HG03280 (cell line): ENCODE measurements around the gene DTNBP1.

ENCODE experiments used
- ATAC-seq: cut with Tn5 transposase; IDR thresholded peaks from one replicate; pipeline ENCODE4 v1.9.1; 2021; ENCODE audit warnings: mild to moderate bottlenecking, moderate library complexity; ENCODE audit not compliant: unreplicated experiment

DTNBP1 gene, protein sequence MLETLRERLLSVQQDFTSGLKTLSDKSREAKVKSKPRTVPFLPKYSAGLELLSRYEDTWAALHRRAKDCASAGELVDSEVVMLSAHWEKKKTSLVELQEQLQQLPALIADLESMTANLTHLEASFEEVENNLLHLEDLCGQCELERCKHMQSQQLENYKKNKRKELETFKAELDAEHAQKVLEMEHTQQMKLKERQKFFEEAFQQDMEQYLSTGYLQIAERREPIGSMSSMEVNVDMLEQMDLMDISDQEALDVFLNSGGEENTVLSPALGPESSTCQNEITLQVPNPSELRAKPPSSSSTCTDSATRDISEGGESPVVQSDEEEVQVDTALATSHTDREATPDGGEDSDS

DNA sequence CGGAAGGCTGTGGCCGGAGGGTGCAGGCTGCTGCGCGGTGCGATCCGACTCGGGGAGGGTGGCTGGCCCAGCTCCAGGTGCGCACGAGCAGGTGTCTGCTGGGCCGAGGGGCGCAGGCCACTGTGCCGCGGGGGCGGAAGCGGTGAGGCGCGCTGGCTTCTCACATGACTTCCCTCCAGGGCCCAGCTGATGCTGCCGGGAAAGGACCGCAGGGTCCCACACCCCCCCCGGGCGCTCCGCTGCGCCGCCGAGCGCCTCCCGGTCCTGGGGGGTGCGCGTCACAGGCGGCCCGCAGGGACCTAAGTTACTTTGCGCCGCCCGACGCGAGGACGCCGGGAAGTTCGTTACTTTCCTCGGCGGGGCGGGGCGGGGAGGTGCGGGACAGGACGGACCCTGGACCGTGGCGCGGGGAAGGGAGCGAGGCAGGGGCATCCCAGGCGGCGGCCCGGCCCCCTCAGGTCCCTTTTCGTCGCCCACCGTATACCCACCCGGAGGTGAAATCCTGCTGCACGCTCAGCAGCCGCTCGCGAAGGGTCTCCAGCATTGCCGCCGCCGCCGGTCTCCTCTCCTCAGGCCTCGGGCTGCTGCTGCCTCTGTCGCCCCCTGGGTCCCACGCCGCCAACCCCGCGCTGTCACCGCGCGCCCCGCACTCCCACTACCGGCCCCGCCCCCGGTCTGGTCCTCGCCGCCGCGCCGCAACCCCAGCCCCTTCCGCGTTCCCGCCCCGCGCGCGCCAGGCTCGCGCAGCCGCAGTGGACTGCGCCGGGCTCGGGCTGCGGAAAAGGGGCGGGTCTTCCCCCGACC, at the start of gene DTNBP1:
TSS of gene DTNBP1 (minus strand) at position 703 of the 804 bp plus-strand sequence. CDS start at position 544, 159 bp downstream.
- peak; percentile 73 for ATAC-seq

DNA sequence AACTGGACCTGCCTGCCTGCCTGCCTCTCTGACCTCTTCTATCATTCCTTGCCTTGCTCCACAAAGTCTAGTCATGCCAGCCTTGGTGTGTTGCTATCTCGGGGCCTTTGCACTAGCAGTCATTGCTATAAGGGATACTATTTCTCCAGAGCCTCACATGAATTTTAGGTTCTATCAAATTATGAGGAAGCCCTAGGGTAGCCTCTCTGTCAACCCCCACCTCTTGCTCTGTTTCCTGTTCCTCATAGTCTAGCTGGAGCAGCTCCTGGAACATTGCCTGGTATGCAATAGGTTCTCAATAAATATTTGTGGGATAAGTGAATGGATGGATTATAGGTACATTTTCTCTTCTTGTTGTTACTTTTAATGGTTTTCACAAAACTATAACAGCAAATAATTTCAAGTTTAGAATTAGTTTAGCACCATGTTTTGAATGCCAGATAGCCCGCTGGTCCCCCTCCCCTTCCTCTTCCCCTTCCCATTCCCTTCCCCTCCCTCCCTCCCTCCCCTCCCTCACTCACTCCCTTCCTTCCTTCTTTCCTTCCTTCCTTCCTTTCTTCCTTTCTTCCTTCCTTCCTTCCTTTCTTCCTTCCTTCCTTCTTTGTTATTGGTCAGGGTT, 46.9 kb upstream of the DTNBP1 start:
- ATAC-seq = no peak

DNA sequence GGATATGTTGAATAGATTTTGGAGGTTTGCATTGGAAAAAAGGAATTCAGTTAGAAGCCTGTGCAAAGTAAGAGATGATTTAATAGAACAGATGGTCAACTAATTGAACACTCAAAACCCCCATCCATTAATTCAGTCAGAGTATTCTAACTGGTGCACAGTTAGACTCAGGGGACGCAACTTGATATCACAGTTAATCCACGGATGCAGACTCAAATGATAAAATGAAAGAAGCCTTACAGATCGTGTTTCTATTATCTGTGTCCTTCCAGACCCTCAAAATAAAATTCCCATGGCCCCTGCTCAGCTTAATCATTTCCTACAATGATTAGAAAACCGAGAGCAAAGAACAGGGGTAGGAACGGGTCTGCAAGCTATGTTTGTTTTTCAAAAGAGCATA, 45.4 kb upstream of the DTNBP1 start:
- ATAC-seq = no peak

DNA sequence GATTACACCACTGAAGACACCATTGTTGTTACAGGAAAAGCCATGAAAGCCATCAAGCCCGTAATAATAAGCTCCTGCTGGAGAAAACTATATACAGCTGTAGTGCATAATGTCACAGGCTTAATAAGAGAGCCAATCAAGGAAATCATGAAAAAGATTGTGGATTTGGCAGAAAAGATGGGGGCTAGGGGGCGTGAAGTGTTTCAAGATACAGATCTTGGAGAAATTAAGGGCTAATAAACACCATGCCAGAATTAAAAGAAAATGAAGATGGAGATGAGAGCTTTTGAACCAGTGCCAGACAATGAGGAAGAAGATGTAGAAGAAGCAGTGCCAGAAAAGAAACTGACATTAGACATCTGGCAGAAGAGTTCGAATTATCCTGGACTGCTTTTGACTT, 43.2 kb upstream of the DTNBP1 start:
- ATAC-seq = no peak

DNA sequence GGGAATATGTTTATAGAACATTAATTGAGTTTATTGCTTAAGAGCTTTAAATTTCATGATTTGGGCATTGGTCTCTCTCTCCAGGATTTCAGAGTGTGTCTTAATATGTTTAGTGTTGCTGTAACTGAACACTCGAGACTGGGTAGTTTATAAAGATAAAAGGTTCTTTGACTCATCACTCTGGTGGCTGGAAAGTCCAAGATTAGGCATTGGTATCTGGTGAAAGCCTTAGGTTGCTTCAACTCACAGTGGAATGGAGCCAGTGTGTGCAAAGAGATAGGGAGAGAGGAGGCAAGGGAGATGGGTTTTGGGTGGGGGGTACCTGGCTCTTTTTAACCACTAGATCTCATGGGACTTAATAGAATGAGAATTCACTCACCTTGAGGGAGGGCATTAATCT, 35.6 kb upstream of the DTNBP1 start:
- no peak for ATAC-seq

DNA sequence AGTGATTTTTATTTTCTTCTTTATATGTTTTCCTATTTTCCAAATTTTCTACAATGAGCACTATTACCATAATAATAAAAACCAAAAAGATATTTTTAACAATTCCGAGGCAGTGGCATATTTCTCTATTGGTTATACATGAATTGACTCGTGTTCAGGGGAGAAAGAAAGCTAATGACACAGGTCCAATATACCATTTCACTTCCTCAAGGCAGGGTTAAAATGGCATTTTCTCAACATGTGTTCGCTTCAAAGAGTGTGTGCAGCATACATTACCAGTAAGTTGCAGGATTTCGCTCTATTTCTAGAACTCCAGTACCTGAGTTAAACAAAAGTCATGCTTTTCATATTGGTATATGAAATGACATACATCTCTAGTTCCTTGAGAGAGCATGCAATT, 35.1 kb upstream of the DTNBP1 start:
- ATAC-seq = no peak

DNA sequence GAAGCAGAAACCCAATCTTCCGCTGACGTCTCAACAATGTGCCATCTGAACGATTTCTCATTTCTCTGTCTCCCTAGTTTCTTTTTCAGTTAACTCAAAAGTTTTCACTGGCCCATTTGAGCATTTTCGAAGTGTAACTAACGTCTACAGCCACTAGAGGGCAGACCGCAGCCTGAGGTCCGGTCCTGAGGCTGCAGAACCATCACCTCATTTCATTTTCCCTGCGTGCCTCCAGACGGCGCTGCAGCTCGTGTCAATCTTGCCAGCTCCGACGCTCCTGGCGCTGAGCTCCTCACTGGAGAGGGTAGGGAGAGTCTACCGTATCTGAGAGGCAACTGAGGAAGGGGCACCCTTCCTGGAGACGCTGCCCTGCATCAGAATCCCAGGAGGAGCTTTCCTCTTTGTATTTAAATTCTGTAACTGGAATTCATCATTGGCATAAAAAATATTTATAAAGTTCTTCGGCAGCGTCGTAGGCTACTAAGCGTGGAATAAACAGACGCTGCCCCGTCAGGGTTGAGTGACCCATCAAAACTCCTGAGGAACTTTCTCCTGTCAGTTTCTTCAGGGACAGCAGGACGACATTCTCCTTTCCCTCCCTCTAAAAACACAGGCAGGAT, 28.5 kb upstream of the DTNBP1 start:
- peak; percentile 95 for ATAC-seq

DNA sequence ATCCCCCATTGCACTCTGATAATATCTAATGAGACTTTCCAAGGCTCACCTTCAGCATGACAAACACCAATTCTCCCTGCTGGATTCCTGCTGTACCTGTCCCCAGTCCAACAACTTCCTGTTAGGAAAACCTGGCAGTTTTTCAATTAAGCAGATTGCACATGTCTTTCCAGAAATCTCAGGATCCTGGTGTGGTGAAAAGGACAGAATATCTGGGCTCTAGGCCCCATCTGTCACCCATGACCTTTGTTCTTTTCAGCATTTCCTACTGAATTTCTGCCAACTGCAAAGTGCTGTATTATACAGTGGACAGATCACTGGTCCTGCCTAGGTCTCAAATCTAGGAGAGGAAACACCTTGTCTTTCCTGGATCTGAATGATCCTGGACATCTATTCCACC, 27.7 kb upstream of the DTNBP1 start:
- no peak for ATAC-seq

DNA sequence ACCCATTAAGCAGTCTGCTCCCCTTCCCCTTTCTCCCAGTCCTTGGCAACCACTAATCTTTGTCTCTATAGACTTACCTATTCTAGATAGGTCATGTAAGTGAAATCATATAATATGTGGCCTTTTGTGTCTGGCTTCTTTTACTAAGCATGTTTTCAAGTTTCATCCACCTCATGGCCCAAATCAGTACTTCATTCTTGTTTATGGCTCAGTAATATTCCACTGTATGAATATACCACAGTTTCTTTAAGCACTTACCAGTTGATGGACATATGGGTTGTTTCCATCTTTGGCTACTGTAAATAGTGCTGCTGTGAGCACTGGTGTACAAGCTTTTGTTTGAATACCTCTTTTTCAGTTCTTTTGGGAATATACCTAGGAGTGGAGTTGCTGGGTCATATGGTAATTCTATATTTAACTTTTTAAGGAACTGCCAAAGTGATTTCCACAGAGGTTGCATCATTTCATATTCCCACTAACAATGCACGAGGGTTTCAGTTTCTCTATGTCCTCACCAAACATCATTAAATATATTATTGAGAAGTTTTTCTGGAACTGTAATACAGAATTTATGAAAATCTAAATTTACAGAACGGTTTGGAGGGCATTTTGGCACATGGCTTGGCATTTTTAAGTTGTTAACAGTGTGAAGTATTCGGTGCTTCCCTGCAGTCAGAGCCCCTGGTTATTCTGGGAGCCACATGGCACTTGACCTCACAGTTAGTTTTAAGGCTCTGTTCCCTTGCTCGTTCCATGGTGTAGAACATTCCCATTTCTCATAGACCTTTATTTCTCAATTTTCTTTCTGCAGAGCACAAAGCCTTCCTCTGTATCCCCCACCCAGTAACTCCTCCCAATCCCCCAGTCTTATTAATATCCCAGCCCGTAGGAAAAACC, 27.0 kb upstream of the DTNBP1 start:
- no peak for ATAC-seq

DNA sequence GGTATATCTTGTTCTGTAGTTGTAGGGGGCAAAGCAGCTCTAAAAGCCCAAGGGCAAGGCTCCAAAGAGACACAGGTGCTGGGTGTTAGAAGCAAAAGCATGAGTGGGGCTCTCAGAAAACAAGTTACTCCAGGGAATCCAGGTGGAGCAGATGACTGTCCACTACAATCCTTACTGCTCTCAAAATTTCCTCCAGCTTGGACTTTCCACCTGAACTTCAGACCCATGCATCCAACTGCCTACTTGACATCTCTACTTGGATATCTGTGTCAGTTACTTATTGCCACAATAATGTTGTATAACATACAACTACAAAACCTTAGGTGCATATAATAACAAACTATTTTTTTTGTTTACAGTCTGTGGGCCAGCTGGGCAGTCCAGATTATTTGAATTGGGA, 22.8 kb upstream of the DTNBP1 start:
- no peak for ATAC-seq

DNA sequence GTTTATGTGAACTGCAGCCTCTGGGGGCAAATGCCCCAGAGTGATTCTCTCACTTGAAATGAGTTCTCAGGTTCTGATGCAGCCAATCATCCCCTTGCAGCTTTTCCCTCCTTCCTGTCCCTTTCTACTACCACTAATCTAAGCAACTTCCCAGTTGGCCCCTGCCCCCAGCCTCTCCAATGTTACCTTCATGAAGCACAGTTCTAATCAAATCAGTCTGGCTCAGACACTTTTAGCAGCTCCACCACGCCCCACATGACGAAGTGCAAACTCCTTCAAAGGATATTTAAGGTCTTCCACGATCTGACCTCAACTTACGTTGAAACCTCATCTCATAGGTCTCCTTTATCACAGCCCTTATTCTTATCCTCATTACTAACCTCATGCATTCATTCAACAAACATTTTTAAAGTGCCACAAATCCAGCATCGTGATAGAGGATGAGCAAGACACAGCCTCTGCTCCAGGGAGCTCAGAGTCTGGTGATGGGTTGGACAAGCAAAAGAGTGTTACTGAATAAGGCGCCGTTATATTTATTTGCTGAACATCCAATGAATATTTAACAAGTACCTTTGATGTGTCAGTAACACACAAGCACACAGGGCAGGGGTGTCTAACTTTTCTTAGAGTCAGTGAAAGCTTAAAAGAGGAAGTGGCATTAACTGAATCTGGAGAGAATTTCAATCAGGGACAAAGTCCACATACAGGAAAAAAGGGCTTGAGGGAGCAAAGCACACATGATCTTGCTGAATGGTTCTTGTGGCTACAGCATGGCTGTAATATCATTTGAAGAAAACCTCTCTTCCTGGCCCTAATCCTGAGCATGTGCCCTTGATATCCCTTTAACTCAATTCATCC, 20.4 kb upstream of the DTNBP1 start:
- no peak for ATAC-seq

DNA sequence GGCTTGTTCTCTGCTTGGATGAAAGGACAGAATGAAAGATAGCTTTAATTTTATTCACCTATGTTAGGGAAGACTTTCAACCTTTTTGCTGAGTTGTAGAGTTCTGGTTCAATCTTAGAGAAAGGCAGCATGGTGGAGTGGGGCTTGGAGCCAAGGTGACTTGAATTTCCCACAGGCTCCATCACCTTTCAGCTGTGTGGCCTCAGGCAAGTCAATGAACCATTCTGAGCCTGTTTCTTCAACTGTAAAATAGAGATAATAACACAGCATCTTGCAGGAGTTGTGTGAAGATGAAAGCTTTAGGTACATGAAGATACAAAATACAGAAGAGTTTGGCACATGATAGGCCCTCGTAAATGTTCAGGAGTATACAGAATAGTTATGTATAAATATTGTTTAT, 19.1 kb upstream of the DTNBP1 start:
- ATAC-seq = no peak

DNA sequence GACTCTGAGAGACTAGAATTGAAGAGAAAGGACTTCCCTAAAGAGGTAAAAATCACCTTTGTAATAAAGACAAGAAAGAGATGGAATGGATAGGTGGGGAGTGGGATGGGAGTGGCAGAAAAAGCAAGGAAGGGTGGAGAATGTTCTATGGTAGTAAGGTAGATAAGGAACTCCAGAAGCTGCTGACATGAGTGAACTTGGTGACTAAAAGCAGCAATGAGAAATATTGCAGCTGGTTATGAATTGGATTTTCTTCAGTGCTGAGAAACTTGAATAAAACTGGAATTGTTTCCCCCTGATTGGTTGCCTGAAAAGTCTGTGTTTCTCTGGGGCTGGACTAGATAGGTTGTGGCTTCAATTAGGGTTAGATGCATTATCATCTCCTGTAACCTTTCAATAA, 15.7 kb upstream of the DTNBP1 start:
- no peak for ATAC-seq

DNA sequence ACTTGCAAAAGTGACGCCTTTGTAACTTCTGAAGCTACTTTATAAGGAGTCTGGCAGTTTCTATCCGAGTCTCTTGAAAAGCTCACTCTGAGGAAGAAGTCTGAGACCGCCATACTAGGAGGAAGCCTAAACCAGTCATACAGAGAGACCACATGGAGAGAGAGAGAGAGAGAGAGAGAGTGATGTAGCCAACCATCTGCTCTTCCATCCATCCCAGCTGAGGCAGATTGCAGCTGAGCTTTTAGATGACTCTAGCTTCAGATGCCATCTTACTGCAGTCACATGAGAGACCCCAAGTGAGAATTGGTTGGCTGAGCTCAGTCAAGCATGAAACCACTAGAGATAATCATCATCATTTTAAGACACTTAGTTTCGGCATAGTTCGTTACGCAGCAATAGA, 15.0 kb upstream of the DTNBP1 start:
- ATAC-seq = no peak

DNA sequence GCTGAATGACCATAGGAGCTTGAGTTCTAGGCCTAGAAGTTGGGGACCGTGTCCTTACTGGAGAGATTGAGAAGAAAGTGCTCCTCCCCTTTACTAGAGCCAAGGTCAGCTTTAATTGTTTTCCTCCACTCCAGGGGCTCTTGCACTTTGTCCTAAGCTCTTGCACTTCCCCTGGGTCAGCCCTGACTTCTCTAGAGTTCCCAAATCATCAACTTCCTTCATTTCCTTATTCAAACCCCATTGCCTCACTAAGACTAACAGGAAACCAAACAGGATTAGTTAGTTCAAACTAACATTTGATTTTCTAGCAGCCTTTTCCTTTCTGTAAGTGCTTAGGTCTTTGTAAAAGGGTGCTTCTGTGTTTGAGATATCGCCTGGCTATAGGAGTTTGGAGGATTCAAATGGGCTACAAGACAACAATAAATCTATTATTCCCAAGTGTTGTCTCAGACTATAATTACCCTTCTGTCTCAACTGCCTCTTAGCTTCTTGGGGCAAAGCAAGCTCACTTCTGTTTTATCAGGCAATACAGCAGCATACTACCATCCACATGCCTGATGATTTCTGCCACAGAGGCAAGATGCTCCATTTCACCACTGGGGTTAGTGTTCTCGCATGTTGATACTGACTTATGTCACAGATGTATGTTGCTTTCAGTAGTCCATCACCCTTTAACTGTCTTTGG, 12.8 kb upstream of the DTNBP1 start:
- ATAC-seq = no peak

DNA sequence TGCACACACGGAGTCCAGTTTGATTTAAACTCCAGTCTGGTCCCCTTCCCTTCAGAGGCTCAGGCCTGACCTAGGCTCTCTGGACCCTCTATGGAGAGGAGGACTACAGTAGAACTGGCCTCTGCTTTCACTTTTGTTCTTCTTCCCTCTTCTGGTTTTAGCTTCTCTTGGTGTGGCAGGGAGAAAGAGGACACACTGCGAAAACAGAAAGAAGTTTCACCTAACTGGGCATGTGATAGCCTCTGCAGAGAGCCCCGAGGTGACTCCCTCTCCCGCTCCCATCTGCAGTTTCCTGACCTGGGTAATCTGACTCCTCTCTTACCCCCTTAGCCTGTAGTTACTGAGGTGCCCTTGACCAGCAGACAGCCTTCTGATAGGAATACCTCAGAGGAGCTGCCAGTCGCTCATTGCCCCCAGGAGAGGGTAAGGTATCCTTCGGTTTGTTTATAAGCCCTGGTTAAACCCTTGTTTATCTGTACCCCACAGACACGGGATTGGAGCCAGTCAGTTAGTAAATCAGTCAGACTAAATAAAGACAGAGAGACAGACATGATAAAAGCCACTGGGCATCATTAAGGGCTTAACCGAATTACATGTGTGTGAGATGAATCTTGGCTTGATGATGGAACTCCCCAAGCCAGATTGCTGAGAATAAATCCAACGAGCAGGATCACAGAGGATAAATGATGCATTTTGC, 12.0 kb upstream of the DTNBP1 start:
- no peak for ATAC-seq

DNA sequence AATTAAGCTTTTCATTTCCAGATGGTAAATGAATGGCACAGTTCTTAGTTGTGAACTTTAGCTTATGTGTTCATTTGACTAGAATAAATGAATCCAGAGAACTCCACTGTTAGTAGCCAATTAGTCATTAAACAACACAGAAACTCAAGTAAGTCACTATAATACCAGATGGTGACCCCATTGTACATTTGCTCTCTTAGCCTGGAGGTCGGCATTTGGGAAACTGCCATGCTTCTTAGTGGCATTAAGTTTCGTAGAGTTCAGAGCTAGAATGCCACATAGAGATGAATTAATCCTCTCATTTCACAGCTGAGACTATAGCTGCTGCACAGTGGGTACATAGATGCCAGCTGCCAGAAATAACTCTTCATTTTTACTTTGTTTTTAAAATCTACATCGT, 10.8 kb upstream of the DTNBP1 start:
- no peak for ATAC-seq

DNA sequence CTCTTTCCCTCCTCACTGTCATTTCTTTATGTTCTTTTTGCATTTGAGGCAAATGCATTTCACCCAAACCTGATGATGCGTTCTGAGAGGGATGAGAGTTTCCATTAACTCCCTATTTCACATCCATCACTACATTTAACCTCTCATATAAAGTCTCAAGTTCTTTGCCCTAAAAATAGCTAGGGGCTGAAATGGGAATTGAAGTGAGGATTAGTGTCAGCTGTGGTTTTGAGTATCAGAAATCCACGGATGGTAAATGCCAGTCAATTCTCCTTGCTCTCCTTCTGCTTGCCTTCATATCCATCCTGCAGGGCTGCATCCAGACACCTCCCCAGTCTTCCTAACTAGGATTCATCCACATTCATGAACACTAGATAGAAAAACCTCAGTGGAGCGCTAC, 10.0 kb upstream of the DTNBP1 start:
- ATAC-seq = no peak
